GM19438 (cell line): ENCODE data around the gene ANKS6.

Experiments
- ATAC-seq: cut with Tn5 transposase; IDR thresholded peaks from one replicate; pipeline ENCODE4 v1.9.1; 2021; ENCODE audit warnings: low read depth; ENCODE audit not compliant: unreplicated experiment

Gene ANKS6

DNA sequence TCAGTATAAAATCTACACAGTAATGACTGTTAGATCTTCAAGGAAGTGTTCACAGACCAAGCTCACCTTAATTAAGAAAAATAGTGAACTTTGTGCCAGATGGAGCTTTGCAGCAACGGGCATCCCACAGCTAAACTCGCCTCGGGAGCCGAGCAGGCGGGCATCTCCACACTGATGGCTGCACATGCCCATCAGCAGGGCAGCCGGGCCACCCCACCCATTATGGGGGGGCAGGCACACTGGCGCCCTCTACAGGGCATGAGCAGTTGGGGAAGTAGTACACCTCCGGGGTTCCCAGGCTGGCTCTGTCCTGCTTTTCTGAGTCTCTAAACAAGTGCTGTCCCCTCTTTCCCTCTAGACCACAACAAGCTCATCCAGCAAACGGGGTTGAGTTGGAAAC is 21.6 kb downstream of the ANKS6 start:
- ATAC-seq = no peak

GRCh38 chr9:98773721-98774120 is 22.6 kb downstream of the ANKS6 start:
- ATAC-seq = no peak

GRCh38 chr9:98772364-98773155 is 23.8 kb downstream of the ANKS6 start:
- no peak for ATAC-seq

DNA sequence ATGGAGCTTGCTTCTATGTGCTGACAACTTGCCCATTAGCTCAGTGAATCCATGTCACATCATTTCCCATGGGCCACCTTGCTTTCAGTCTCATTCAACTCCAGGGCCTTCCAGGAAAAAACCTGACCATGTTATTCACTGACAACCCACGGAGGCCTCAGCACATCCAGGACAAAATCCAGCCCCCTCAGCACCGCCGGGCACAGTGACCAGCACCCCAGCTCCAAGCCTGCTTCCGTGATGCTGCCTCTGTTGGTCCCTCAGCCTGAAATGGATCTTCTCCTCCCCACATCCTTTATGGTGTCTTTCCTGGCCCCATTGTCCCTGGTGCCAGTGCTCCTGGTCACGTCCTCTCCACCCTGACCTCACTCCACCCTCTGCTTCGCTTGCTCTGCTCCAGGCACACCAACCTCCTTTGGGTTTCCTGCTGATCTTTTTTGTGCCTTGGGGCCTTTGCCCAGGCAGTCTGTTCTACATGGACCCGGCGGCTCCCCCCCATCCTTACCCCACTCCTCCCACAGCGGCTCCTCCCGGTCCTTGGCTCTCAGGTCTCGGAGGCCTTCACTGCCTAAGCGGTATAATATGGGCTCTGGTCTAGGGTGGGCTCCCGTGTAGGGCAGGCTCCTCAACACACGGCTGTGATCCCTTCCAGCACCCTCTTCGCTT is 25.0 kb downstream of the ANKS6 start:
- no peak for ATAC-seq

GRCh38 chr9:98770717-98771116 is 25.6 kb downstream of the ANKS6 start:
- no peak for ATAC-seq

DNA sequence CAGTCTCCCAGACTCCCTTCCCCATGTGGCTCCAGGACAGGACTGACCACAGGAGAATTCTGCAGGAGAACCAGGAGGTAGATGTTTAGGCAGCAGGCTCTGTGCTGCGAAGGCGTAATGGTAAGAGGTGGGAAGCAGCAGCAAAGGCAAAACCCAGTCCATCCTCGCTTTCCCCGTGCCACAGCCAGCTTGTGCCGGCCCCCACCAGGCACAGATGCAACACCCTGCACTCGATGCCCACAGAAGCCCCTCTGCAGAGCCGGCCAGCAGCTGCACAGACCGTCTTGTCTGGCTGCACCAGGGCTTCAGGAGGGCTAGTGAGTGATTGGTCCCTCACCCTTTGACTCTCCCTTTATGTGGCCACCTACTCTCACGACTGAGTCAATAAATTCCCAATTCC is 28.0 kb downstream of the ANKS6 start:
- ATAC-seq = no peak

- no peak for ATAC-seq
Measured at GRCh38 chr9:98767915-98768314, 28.4 kb downstream of the ANKS6 start.

DNA sequence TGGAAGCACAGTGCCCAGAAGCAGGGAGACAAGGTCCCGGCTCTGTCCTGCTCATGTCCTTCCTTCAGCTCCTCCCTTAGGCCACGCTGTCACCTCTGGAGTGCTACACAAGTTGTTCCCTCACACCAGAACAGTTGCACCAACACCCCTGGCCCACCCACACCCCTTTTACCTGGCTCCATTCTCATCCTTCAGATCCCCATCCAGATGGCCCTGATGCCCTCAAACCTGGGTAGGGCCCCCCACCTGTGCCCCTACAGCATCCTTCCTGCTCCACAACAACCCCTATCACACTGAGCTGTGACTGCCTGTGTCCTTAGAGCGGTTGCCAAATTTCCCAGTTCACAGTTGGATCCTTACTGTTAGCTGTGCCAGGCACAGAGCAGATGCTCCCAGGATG is 29.2 kb downstream of the ANKS6 start:
- ATAC-seq = no peak

DNA sequence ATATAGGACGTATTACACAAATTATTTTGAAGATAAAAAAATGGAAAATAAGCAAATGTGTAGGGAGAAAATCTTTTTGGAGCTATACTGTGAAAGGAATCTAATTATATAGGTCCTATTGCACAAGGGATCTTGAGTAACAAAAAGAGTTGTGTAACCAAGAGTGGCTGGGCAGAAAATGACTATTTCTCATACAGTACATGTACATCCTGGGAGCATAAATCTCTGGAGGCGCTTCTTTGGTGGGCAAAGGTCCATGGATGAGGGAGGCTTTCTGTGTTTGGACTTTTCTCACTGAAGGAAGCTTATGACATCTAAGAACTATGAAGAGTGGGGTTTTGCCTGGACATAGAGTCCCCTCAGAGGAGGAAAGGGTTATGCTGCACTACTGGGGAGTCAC is 29.8 kb downstream of the ANKS6 start:
- no peak for ATAC-seq

DNA sequence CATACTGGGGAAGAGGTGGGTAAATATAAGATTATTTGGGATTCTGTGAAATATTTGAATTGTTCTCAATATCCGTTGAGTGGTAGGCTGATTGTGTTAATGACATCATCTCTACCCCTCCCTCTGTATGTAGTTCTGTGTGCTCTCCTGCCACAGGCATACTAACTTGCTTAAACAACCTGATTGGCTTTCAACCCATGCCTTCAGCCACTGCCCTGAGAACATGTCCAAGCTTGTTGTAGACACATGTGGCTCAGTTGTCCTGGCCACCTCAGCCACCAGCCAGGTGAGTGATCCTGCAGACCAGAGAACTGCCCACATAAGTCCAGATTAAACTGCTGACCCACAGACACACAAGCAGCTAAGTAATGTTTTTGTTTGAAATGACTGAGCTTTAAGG is 31.1 kb downstream of the ANKS6 start:
- ATAC-seq = no peak

GRCh38 chr9:98763986-98764745 is 32.2 kb downstream of the ANKS6 start:
- ATAC-seq = no peak

GRCh38 chr9:98760231-98760630 is 36.1 kb downstream of the ANKS6 start:
- no peak for ATAC-seq

DNA sequence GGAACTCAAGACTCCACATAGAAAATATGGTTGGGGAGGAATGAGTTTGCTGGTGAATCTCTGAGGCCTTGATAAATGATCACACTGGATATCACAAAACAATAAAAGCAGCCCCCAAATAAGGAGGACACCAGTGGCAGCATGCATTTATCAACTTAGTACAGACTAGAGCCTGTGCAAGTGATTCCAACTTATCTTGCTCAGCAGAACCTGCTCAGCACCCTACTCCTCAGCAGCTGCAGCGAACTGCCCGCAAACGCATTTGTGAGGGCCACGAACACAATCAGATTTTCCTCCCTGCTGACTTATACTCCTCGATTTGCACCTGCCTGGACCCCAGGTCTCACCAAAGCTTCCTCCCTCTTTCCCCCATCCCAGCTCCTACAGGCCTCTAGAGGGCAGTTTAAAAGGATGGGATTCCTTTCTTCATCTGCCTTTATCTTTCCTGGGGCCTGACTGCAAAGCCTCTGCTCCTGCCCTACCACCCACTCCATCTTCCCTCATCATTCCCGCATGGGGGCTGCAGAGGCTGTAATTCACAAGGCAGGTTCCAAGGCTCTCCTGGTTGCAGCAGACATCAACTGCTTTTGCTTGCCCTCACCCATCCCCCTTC is 41.2 kb downstream of the ANKS6 start:
- ATAC-seq = no peak

DNA sequence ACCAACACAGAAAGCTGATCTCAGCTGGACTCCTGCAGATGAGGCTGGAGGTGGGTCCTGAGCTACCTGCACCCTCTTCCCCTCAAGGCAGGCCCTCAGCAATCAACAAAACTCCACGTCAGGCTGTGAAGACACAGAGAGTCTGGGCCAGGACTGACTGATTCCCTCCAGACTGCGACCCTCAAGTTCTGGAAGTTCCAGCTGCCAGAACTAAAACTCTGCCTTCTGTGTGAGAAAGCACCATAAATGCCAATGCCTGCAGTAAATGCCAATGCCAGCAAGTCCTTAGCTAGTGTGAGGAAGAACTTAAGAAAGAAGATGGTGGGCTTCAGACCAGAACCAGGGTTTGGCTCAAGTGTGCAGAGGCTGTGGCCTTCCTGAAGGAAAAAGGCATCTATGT is 45.1 kb downstream of the ANKS6 start:
- ATAC-seq = no peak

- no peak for ATAC-seq
Measured at GRCh38 chr9:98750364-98751060, 45.8 kb downstream of the ANKS6 start.

DNA sequence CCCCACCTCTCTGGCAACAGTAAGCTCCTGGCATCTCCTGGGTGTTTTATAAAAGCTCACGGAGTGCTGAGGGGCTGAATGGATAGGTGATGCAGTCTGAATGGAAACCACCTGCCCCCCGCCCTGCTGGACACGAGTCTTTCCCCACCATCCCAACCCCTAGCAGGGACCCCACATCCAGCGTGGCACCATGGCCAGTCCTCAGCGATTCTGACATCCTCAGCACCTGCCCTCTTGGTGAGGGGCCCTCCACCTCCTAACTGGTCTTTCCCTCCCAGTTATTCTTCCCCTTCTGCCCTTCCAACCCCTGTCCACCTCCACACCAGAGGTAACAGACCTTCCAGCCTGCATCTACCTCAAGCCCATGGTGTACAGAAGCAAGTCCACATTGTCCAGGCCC is 48.9 kb downstream of the ANKS6 start:
- no peak for ATAC-seq

GRCh38 chr9:98745470-98745869 is 50.9 kb downstream of the ANKS6 start:
- no peak for ATAC-seq

GRCh38 chr9:98743818-98744611 is 52.3 kb downstream of the ANKS6 start:
- no peak for ATAC-seq

DNA sequence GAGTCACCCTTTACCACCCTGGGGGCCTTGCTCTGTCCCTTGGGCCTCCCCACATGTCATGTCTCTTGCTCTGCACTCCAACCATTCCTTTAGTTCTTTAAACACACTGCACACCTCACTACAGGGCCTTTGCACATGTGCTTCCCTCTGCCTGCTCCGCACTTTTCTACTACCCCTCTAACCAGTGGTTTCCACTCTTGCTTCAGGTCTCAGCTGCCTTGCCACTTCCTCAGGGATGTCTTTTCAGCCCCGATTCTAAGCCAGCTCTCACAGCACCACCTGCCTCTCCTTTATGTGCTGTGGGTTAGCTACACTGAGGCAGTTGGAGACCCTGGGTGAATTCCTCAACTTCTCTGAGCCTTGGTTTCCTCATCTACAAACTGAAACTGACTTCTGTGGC is 53.0 kb downstream of the ANKS6 start:
- no peak for ATAC-seq
